Panc1 (cell line): ENCODE results near the gene EPS8L2. TPM values are rescaled to one million over a fixed set of nuclear protein-coding genes. Genes with fewer than 3 reads are reported as not detected.

Source experiments
- ATAC-seq: fragments of 200-7000 bp; cut with Tn5 transposase; 2 replicates; pipeline ENCODE4 v1.9.1; 2020; ENCODE audit warnings: mild to moderate bottlenecking, moderate library complexity
- BruUV-seq: library from RNA; stranded (reverse); fragments of 400-500 nt; replicated peaks from 2 replicates; lab custom pipeline; 2021; lab: Mats Ljungman, UMichigan
- CTCF ChIA-PET: fragments of 300-600 bp; sonication (Branson Sonifier 250); formaldehyde crosslinking; loops from one replicate; lab custom pipeline; 2022; ENCODE audit warnings: antibody characterized with exemption; lab: Charles Lee
- POLR2A ChIA-PET: fragments of 300-600 bp; sonication (Branson Sonifier 250); formaldehyde crosslinking; loops from one replicate; lab custom pipeline; 2022; ENCODE audit warnings: antibody characterized with exemption; lab: Charles Lee
- DNase-seq: peaks from one replicate; pipeline ENCODE4 v3.0.0-alpha.2; 2010; ENCODE audit warnings: low read depth, low spot score
- H3K27ac ChIP-seq: 2 replicates; pipeline ENCODE4 v1.5.1; 2011; ENCODE audit warnings: mild to moderate bottlenecking, low read length, inconsistent platforms
- H3K27me3 ChIP-seq: fragments of 200-500 bp; sonication (Bioruptor generic); 2 replicates; pipeline ENCODE4 v1.6.0; 2014; ENCODE audit warnings: low read length, inconsistent platforms; ENCODE audit not compliant: control insufficient read depth, insufficient read depth
- H3K36me3 ChIP-seq: fragments of 200-500 bp; sonication (Bioruptor generic); 2 replicates; pipeline ENCODE4 v1.5.1; 2014; ENCODE audit warnings: inconsistent platforms, mild to moderate bottlenecking, low read length, moderate library complexity; ENCODE audit not compliant: control insufficient read depth, insufficient read depth
- H3K4me1 ChIP-seq: 2 replicates; pipeline ENCODE4 v1.5.1; 2011; ENCODE audit warnings: inconsistent platforms, mild to moderate bottlenecking, low read length, moderate library complexity; ENCODE audit not compliant: control insufficient read depth, insufficient read depth
- H3K4me3 ChIP-seq, 2 experiments: 2 replicates each; pipeline ENCODE4 v1.5.1; 2011 to 2012; ENCODE audit warnings: low read depth in 2 of 2, low read length in 2 of 2, mild to moderate bottlenecking in 2 of 2, inconsistent platforms in 1 of 2, moderate library complexity in 1 of 2
- H3K9me3 ChIP-seq: fragments of 200-500 bp; sonication (Bioruptor generic); 2 replicates; pipeline ENCODE4 v1.5.1; 2014; ENCODE audit warnings: low read depth, mild to moderate bottlenecking, inconsistent platforms, low read length, moderate library complexity; ENCODE audit not compliant: control insufficient read depth, insufficient read depth
- POLR2AphosphoS5 ChIP-seq: IDR thresholded peaks from 2 replicates; pipeline ENCODE4 v1.6.1; 2012; ENCODE audit warnings: mild to moderate bottlenecking, low read depth, low read length, moderate library complexity
- REST ChIP-seq, 2 experiments: IDR thresholded peaks; 2 replicates each; pipeline ENCODE4 v1.6.1; 2011 to 2012; ENCODE audit warnings: low read depth in 2 of 2, control low read depth in 1 of 2, low read length in 1 of 2, mild to moderate bottlenecking in 1 of 2, moderate library complexity in 1 of 2; ENCODE audit not compliant: insufficient read depth in 1 of 2
- SIN3A ChIP-seq: IDR thresholded peaks from 2 replicates; pipeline ENCODE4 v1.6.1; 2012; ENCODE audit warnings: low read depth, mild to moderate bottlenecking, low read length, moderate library complexity, borderline replicate concordance; ENCODE audit not compliant: insufficient read depth
- TCF7L2 ChIP-seq: IDR thresholded peaks from 2 replicates; pipeline ENCODE4 v1.6.1; 2011; ENCODE audit warnings: mild to moderate bottlenecking, low read depth, low read length, inconsistent platforms
- in situ Hi-C: cut with HindIII; loops from 2 replicates; pipeline ENCODE4 v1.10.0; 2016; ENCODE audit warnings: low sequenced_read_pairs, low pct_unique_long_range_greater_than_20kb
- intact Hi-C: fragments of 100-400 bp; cut with micrococcal nuclease; formaldehyde crosslinking; loops from one replicate; pipeline ENCODE4 v1.10.0; 2022; ENCODE audit not compliant: unreplicated experiment
- total RNA-seq: library from RNA; stranded (reverse); gene quantifications from one replicate; pipeline ENCODE4 v1.2.1, GENCODE V29; 2021; ENCODE audit not compliant: unreplicated experiment
- TF ChIP-seq, protein P1 (sequence below): fragments of 450-650 bp; IDR thresholded peaks from 2 replicates; pipeline ENCODE4 v1.5.1; 2017; ENCODE audit warnings: mild to moderate bottlenecking

The EPS8L2 gene
- total RNA-seq, 1 experiment from 2014 or later: 256 TPM

- ATAC-seq (no peak), DNase-seq (no peak)
- Histone ChIP-seq H3K27me3 (no peaks in the 10 kb centered on the region), H3K36me3 (peaks cover 6% of the 10 kb centered on the region; the same call in 1 of the 2 replicates), H3K27ac (no peak overlapping the region), H3K9me3 (no peaks in the 10 kb centered on the region), H3K4me3 (no peak overlapping the region), H3K4me1 (peaks cover 27% of the 10 kb centered on the region)
- POLR2A ChIA-PET: no interaction called here
- CTCF ChIA-PET: no interaction called here
- BruUV-seq: TSS peak; percentile 84
- in situ Hi-C loops: no loop called here
- TF ChIP-seq SIN3A (no peak), POLR2AphosphoS5 (no peak; the same call in 1 of the 2 replicates), TCF7L2 (0 out of 2 replicates have a peak, but pooled peaks have one; percentile 34), REST (IDR thresholded peaks at IDR 0.05; ENCODE audit: insufficient read depth in 1 of 2, low read depth in 2 of 2, low read length in 1 of 2) (no peak)
- TF ChIP-seq, protein P1, sequence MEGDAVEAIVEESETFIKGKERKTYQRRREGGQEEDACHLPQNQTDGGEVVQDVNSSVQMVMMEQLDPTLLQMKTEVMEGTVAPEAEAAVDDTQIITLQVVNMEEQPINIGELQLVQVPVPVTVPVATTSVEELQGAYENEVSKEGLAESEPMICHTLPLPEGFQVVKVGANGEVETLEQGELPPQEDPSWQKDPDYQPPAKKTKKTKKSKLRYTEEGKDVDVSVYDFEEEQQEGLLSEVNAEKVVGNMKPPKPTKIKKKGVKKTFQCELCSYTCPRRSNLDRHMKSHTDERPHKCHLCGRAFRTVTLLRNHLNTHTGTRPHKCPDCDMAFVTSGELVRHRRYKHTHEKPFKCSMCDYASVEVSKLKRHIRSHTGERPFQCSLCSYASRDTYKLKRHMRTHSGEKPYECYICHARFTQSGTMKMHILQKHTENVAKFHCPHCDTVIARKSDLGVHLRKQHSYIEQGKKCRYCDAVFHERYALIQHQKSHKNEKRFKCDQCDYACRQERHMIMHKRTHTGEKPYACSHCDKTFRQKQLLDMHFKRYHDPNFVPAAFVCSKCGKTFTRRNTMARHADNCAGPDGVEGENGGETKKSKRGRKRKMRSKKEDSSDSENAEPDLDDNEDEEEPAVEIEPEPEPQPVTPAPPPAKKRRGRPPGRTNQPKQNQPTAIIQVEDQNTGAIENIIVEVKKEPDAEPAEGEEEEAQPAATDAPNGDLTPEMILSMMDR: no peak
- intact Hi-C loops: no loop called here
Observed at GRCh38 chr11:767238-767637, 61.2 kb downstream of the EPS8L2 start.

DNA sequence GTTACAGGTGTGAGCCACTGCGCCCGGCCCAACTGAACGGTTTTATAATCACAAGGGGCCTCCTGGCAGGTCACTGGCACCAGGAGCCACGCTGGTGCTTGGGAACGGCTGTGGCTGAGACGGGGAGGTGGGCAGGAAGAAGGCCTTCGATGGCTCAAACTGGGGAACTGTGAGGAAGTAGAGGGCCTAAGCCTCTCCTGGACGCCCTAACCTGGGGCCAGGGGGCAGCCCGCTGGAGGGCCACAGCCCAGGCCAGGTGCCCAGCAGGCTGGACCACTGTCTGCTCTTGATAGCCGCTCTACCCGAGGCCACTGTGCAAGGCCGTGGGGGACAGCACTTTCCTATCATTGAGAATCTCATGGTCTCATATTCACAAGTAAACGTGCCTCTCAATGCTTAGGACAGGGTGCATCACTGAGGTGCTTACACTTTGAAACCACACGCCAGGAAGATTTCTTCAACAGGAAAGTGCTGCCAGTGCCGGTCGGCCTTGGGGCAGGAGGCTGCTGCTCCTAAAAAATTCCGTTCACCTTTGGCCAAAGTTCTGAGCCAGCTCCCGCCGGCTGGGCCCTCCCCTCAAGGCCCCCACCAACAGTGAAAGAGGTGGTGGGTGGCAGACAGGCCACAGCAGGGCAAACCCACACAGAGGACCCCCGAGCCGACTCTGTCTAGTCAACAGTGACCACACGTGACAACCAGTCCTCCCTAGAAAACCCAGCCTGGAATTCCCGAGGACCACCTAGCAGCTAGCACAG lies 64.0 kb downstream of the EPS8L2 start:
- TF ChIP-seq POLR2AphosphoS5: 0 out of 2 replicates have a peak, but pooled peaks have one; percentile 4
- TF ChIP-seq TCF7L2: no peak
- Histone ChIP-seq H3K4me3 (no peak overlapping the region), H3K27ac (no peak overlapping the region), H3K4me1 (peaks cover 36% of the 10 kb centered on the region), H3K36me3 (peaks cover 6% of the 10 kb centered on the region; the same call in 1 of the 2 replicates), H3K9me3 (no peaks in the 10 kb centered on the region), H3K27me3 (no peaks in the 10 kb centered on the region)
- intact Hi-C loops: no loop called here
- ATAC-seq: no peak
- CTCF ChIA-PET: no interaction called here
- POLR2A ChIA-PET: no interaction called here
- DNase-seq: no peak
- in situ Hi-C loops: no loop called here
- BruUV-seq: TSS peak; percentile 57
